D721Med (cell line): ENCODE data around the gene GGNBP2.
A peak's percentile ranks its signal among the peaks of the same experiment; 100 is the strongest.

Experiments
- DNase-seq: peaks from one replicate; pipeline ENCODE4 v3.0.0; 2011; ENCODE audit warnings: low spot score; ENCODE audit not compliant: insufficient read length
- FAIRE-seq: peaks from 2 replicates; lab custom pipeline; 2011; peaks lifted over from hg19 to GRCh38; lab: Jason Lieb, UNC
- TF ChIP-seq, protein P1 (sequence below): IDR thresholded peaks from 2 replicates; pipeline ENCODE4 v1.5.1; 2012; ENCODE audit warnings: mild to moderate bottlenecking, control low read depth; ENCODE audit not compliant: insufficient read depth; ENCODE audit errors: missing control alignments

The GGNBP2 gene

GRCh38 chr17:36544044-36544306 is 744 bp upstream of the GGNBP2 start:
- no peak for DNase-seq
- TF ChIP-seq, protein P1, sequence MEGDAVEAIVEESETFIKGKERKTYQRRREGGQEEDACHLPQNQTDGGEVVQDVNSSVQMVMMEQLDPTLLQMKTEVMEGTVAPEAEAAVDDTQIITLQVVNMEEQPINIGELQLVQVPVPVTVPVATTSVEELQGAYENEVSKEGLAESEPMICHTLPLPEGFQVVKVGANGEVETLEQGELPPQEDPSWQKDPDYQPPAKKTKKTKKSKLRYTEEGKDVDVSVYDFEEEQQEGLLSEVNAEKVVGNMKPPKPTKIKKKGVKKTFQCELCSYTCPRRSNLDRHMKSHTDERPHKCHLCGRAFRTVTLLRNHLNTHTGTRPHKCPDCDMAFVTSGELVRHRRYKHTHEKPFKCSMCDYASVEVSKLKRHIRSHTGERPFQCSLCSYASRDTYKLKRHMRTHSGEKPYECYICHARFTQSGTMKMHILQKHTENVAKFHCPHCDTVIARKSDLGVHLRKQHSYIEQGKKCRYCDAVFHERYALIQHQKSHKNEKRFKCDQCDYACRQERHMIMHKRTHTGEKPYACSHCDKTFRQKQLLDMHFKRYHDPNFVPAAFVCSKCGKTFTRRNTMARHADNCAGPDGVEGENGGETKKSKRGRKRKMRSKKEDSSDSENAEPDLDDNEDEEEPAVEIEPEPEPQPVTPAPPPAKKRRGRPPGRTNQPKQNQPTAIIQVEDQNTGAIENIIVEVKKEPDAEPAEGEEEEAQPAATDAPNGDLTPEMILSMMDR: no peak

DNA sequence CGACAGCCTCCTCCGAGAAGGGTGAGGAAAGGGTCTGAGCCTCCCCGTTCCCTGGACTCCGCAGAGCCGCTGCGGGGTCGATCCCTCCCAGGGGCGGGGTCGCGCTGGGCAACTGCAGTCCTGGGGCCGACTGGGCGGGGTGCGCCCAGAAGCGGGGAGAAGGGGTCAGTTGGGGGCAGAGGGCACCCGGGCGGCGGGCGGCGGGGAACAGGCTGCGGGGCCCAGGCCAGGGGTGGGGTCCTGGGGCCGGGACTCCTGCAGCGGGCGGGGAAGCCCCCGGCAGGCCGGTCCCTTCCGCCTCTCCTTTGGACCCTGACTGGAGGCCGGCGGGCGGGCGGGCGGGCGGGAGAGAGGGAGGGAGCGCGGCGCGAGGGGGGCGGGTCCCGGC is 352 bp downstream of the GGNBP2 start:
- DNase-seq (no peak), FAIRE-seq (no peak)
- TF ChIP-seq, protein P1: no peak

More at GRCh38 chr17:36544044-36544306, 744 bp upstream of the GGNBP2 start:
- no peak for FAIRE-seq

DNA sequence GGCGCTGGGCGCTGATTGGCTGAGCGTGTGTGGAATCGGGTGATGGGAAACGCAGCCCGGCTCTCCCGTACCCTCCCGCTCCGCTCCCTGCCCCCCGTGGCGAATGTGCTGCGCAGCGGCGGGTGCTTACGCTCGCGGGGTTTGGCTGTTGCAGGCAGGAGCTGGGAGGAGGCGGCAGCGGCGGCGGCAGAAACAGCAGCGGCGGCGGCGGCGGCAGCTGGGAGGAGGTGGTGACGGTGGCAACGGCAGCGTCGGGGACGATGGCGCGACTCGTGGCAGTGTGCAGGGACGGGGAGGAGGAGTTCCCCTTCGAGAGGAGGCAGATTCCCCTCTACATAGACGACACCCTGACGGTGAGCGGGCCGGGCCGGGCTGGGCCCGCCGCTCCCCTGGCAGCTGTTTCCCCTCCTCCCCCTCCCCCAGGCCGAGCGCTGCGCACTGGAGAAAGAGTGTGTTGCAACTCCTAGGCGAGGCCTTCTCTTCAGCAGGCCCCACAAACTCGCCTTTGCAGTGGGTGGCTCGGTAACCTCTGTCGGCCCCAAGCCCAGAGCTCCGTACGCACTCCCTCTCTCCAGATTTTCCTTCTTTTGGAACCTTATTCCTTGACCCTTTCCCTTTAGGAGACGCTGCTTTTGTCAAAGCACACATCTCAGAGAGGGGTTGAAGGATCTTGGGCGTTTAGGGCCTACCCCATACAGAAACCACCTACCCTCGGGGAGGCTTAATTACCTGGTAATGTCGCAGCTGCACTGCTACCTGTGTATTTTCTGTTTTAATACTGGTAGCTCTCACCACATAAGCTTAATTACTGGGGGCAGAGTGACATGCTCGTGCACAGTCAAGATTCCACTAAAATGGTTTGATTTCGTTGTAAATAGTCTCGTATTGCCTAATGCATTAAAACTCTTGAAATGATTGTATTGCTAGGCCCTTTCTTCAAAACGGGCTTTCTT is 1.0 kb downstream of the GGNBP2 start:
- FAIRE-seq (no peak), DNase-seq (peak; percentile 56)
- TF ChIP-seq, protein P1: no peak

DNA sequence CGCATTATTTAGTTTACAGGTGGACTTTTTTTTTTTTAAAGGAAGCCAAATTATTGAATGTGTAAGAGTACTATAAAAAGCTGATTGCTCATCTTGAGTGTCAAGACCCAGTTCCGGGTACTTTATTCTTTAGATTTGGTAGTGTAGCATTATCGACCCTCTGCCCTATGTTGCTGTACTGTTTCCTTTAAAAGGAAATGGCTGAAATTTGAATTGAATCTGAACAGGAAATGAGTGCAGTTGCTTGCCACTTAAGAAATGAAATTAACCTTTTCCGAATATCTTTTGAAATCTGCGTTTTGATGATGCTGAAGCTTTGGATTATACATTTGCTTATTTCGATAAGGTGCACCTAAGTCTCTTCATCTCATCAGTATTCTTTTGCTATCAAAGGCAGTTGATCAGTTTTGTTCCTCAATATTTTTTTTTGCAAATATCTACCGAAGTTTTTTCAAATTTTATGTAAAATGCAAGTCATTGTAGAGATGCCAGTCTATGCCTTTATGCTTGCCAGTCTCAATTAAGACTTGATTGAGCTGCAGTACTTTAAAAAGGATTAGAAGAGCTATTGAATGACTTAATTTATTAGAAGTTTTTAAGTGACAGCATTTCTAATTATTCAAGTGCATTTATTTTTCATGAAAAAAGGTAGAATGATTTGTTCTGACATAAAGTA is 1.8 kb downstream of the GGNBP2 start:
- TF ChIP-seq, protein P1: no peak
- no peak for DNase-seq
- no peak for FAIRE-seq

DNA sequence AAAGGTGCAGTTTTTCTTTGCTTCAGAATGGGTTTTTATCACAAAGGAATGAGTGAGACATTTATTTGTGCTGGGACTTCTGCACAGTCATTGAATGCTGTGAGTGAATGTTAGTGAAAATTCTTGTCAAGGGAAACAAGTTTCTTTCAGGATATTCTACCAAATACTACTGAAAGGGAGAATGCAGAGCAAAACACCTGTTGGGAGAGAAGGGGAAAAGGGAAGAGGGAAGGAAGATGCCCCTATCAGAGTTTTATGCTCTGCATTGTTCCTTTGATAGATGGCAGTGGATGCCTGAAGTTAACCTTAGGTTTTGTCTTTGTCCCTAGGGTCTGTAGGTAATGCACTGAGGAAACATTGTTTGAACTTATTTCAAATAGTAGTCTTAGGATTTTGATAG is 3.1 kb downstream of the GGNBP2 start:
- FAIRE-seq: no peak
- TF ChIP-seq, protein P1: no peak
- DNase-seq: no peak

DNA sequence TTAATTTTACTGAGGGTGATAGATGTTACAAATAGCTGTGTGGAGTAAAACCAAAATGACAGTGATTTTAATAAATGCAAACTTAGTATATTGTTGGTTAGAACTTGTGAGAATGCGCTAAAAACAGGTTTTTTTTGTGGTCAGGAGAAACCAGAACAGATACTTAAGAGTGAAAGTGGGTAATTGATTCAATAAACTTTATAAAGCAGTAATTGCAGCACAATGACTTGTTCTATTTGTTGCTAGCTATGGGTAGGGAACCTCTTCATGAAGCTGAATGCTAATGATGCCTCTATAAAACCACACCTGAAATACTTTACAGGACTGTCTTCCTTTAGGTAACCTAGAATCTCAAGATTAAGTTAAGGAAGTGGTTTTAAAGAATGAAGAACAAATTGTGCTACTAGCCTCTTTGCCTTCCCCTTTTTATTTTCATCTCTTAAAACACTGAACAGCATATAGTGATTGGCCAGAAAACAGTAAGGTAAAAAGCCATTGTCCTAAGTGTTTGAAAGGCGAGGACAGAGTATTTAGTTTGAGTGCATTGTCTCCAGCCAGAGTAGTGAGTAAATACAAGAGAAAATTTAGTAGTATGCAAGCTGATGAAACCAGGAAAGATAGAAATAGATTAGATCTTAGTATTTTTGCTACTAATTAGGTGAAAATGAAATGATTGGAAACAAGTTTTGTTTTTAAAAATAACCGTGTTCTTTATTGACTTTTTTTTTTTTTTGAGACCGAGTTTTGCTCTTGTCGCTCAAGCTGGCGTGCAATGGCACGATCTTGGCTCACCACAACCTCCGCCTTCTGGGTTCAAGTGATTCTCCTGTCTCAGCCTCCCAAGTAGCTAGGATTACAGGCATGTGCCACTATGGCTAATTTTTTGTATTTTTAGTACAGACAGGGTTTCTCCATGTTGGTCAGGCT is 6.0 kb downstream of the GGNBP2 start:
- FAIRE-seq: no peak
- TF ChIP-seq, protein P1: no peak
- no peak for DNase-seq
